Stimulated activated CD8-positive, alpha-beta memory T cell treated with anti-CD3 and anti-CD28 coated beads, Interleukin-15, amount 100 ng/mL, for 24 hours (primary cell): ENCODE data around the gene TOM1.

Experiments
- DNase-seq: peaks from one replicate; pipeline ENCODE4 v3.0.0-alpha.2; 2020; ENCODE audit warnings: low read depth

Gene TOM1

DNA sequence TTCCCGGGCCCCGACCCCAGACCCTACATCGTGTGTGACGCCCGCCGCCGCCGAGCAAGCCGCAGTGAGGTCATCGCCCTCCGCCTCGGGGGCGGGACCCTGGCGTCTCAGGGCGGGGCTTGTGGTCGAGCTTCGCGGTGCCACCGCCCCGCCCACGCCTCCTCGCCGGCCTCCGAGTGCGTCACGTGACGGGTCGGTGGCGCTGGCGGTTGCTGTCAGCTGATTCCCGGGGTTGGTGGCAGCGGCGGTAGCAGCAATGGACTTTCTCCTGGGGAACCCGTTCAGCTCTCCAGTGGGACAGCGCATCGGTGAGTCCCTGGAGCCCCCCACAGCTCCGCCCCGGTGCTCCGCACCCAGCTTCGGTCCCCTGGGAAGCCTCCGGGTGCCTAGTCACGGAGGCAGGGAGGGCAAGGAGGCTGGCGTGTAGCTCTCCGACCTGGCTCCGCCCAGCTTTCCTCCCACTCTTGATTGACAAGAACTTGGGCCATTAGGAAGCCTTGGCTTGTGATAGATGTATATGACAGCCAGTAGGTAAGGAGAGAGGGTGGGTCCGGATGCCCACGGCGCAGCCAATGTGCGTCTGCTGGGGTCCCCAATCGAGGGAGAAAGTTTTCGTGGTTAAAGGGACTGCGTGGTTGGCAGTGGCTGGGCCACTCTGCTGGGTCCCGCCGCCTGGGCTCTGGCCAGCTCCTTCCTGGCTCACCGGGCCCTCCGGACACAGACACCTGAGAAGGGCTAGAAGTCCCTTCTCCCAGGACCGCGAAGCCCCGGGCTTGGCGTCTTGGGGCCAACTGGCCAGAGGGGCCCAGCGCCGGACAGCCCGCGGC is at the start of gene TOM1:
Gene TOM1 (plus strand): TSS at position 222 of the 827 bp plus-strand sequence. CDS start 35 bp downstream, at position 257.
- DNase-seq, result peak; percentile 91

- no peak for DNase-seq
These were observed 49.5 kb upstream of the TOM1 start for GRCh38 chr22:35250156-35250555.

GRCh38 chr22:35253946-35254345 is 45.7 kb upstream of the TOM1 start:
- no peak for DNase-seq

DNA sequence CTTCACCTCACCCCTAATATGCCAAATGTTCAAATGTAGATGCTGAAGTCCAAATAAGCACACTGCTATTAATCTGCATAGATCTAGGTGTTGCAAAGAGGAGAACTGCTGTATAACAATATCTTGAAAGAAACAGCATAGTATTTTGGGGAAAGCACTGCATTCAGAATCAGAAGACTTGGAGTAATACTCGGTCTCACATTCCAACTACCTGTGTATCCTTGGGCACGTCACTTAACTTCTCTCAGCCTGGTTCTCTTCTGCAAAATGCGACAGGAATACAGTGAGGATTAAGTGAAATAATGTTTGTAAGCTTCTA is 42.7 kb upstream of the TOM1 start:
- no peak for DNase-seq

DNA sequence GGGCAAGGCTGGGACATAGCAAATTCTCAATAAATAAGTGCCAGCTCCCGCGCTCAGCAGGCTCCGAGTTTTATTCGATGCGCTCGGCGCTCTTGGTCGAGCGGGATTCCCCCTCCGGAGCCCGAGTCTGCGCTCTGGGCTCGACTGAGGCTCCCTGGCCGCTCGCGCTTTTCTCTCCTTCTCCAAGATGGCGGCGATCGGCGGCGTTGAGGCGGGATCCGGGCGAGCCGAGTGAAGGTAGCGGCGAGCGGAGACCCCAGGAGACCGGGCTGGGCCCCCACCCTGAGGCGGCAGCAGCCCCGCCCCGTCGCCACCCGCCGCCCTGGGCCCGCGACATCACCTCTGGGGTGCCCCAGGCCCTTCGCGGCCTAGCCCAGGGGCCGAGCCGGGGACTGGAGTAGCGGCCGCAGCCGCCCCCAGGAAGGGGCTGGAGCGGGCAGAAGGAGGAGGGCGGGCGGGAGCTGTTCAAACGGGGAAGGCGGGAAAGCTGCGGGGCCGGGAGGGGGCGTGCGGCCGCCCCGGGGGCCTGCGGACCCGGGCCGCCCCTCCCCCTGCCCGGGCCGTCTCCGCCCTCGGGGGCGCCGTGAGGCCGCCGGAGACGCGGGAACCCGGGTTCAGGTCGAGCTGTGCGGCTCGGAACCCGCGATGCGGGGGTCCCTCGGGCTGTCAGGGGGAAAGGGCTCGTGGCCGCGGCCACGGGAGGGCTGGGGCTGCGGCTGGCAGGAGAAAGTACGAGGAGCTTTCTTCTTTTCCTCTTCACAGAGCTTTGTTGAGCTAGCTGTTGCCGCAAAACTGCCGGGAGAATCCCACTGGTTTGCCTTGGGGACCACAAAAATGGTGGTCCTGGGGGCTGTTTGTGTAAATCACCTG is 42.1 kb upstream of the TOM1 start, which contains the start of gene HMGXB4:
Gene HMGXB4 (plus strand): TSS at position 173 of the 870 bp plus-strand sequence. CDS start 4,898 bp downstream, outside the sequence.
- peak; percentile 67 for DNase-seq

GRCh38 chr22:35258191-35258988 is 41.3 kb upstream of the TOM1 start:
- no peak for DNase-seq

- no peak for DNase-seq
These were observed 34.7 kb upstream of the TOM1 start for GRCh38 chr22:35264986-35265385.

DNA sequence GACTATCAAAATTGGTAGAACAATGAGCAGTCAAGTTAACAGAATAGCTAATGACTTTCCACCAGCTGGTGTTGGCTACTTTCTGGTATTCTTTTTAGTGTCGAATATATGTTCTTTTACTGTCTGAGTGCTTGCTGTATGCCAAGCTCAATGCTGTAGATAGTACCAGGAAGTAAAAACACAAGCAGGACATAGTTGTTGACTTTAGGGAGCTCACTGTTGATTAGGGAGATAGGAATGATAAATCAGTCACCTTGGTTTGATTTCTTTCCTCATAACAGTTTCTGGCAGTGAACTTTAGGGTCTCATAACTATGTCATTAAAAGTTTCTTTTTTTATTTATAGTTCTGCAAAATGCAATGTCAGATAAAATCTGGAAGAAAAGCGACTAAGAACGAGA is 33.4 kb upstream of the TOM1 start:
- DNase-seq, result no peak

DNA sequence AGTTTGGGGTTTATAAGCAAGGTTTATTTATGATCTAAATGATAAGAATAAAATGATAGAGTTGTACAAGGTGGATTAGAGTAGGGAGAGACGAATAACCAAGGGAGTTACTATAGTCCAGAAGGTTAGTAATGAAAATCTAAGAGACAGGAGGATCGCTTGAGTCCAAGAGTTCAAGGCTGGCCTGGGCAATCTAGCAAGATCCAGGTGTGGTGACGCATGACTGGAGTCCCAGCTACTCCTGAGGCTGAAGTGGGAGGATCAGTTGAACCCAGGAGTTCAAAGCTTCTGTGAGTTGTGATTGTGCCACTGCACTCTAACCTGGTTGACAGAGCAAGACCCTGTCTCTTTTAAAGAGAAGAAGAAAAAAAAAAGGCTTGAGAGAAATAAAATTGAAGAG is 30.1 kb upstream of the TOM1 start:
- DNase-seq, result no peak

GRCh38 chr22:35274154-35274871 is 25.4 kb upstream of the TOM1 start:
- no peak for DNase-seq

- no peak for DNase-seq
These were observed 24.1 kb upstream of the TOM1 start for GRCh38 chr22:35275580-35275979.

DNA sequence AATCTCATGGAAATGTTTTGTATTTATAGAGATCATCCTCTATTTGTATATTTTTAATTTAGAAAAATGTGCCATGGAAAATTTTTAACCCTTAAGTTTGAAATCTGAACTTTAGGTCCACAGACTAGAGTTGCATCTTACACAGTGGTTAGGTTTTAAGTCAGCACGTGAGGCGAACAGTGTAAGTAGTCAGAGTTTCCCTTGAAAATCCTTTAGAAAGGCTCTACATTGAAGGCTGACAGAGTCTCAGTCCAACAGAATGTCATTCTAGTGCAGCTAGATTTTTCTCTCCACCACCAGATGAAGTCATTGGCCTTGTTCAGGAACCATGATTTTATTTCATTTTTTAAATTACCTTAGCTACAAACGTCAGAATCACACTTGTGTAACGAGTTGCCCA is 23.7 kb upstream of the TOM1 start:
- no peak for DNase-seq

DNA sequence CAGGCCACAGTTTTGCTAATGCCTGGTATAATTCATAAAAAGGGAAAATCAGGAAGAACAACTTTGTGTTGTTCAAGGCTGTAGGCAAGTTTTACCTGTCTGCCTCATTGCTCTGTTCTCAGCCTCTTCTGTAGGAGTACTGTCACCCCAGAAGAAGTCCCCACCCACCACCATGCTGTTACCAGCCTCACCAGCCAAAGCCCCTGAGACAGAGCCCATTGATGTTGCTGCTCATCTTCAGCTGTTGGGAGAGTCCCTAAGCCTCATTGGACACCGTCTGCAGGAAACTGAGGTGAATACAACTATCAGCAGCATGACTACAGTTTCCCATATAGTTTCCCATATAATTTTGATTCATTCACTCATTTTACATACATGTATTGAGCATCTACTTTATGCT is 11.6 kb upstream of the TOM1 start:
- no peak for DNase-seq

GRCh38 chr22:35292786-35293185 is 6.9 kb upstream of the TOM1 start:
- DNase-seq, result no peak

DNA sequence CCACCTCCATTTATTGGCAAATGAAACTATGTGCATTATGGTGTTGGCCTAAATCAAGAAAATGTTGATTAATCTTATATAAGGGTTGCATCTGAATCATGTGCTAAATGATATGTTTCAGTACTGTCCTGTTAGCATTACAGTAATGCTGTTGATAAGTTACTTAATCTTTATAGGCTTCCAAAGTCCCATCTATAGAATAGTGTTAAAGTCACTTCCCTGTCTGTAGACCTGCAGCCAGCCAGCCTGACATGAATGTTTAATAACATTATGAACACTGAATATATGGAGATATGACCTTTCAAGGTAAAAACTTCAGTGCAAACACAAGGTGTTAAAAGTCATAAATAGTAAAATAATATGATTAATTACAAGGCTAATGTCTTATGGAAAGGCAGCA is 3.6 kb upstream of the TOM1 start:
- DNase-seq, result no peak

GRCh38 chr22:35299217-35299672 is 449 bp upstream of the TOM1 start:
- no peak for DNase-seq

DNA sequence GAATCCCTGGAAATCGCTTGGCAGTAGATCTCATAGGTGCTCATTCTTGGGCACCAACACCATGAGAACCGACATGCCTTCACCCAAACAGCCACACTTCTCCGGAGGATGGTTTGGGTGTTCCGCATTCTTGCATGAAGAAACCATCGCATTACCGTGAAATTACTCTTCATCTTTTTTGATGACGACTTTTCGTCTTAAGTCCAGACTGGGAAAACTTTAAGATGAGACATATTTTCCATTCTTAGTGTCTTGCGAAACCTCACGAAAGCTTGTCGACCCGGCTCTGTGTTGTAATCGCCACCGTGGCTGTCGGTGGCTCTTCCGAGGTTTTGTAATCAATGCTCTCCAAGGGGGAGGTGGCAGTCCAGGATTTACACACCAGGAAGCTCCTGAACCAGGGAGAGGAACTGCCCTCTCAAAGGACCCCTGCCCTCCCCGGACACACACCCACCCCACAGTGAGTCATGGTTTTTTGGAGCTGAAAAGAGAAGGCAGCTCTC is 1.7 kb downstream of the TOM1 start:
- no peak for DNase-seq

DNA sequence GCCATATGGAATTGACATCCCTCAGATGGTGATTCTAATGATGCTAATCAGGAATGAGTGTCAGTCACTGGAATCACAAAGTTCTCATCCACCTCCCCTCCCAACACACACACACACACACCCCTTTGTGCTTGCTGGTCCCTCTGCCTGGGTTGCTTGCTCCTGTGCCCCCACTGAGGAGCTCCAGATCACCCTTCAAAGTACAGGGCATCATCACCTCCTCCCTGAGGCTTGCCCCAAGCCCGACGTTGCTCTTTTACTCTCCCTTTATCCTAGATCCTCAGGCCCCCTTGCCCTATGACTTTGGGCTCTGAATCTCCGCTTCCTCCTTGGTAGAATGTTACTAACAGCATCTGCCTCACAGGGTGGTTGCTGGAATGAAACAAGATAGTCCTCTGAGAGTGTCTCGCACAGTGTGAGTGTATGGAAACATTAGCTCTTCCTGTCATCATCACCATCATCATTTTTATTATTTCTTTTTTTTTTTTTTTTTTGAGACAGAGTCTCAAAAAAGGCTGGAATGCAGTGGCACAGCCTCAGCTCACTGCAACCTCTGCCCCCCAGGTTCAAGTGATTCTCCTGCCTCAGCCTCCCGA is 3.4 kb downstream of the TOM1 start:
- no peak for DNase-seq

- no peak for DNase-seq
These were observed 5.9 kb downstream of the TOM1 start for GRCh38 chr22:35305525-35306070.

DNA sequence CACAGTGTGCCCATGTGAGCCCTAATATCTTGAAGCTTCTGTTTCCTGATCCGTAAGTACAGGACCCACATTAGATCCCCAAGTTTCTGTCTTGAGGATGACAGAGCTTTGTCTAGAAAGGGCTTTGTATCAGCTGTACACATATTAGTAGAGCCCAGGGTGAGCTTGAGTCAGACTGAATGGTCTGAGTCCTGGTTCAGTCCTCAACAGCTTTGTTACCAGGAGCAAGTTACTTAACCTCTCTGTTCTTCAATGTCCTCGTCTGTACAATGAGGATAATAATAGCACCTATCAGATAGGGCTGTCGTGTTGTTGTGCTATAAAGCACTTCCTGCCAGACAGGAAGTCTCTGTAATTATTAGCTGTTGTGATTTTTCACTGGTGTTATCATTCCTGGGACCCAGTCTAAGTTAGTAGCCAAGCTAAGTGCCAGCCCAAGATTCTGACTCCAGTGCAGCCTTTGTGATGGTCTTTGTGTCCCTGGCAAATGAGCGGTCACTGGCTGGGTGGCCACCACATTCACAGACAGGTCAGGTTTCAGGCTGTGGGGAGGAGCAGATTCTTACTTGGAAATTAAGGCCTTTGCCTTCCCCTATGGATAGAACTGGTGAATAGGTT is 6.8 kb downstream of the TOM1 start:
- DNase-seq, result no peak
